Measurements from ENCODE around the gene CAPN13. TPM values are rescaled to one million over a fixed set of nuclear protein-coding genes. Genes with fewer than 3 reads are reported as not detected.

CAPN13 gene
- total RNA-seq, 1 experiment from 2014 or later = not detected

DNA sequence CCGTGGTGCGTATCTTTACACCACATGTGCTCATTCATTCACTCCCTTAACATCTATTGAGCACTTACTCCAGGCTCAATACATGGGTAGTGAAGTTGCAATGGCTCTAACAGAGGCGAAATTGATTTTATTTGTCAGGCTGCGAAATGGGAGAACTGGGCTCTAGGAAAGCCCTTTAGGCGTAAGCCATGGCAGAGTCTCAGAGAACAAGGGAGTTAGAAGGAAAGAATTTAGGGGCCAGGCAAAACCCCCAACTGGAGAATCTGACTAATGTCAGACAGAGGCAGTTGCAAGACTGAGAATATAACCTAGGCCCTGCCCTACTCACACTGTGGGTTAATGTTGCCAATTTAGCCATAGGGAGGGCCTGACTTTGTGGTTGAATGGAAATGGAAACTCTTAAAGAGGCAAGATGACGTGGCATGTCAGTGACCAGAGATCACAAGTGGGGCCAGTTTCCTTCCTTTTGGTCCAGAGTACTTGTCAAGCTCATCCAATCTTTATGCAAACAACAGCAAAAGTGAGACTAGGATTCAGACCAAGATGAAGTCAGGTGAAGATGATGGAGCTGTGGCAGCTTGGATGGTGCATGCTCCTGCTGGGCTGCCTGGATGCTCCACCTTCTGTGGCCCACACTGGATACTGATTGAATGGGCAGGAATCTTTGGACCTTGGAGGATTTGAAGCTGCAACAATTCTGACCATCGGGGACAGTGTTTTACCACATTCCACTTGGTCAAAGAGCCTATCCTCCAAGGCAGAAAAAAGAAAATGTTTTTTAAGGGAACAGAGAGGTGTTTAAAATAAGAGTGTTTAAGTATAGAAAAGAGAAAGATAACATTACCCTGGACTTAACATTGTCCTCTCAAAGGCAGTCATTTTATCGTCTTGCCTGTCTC lies 92.2 kb downstream of the CAPN13 start:
- POLR2A ChIA-PET = no interaction called here
- in situ Hi-C loops (cut with HindIII; ENCODE audit: low pct_unique_long_range_greater_than_20kb, low sequenced_read_pairs) = no loop called here
- no peak for TF ChIP-seq REST (IDR thresholded peaks at IDR 0.05; ENCODE audit: insufficient read depth in 1 of 2, low read depth in 2 of 2, low read length in 1 of 2)
- TF ChIP-seq POLR2AphosphoS5 (IDR thresholded peaks at IDR 0.05; ENCODE audit: low read depth, low read length) = no peak
- TF ChIP-seq, protein P1, sequence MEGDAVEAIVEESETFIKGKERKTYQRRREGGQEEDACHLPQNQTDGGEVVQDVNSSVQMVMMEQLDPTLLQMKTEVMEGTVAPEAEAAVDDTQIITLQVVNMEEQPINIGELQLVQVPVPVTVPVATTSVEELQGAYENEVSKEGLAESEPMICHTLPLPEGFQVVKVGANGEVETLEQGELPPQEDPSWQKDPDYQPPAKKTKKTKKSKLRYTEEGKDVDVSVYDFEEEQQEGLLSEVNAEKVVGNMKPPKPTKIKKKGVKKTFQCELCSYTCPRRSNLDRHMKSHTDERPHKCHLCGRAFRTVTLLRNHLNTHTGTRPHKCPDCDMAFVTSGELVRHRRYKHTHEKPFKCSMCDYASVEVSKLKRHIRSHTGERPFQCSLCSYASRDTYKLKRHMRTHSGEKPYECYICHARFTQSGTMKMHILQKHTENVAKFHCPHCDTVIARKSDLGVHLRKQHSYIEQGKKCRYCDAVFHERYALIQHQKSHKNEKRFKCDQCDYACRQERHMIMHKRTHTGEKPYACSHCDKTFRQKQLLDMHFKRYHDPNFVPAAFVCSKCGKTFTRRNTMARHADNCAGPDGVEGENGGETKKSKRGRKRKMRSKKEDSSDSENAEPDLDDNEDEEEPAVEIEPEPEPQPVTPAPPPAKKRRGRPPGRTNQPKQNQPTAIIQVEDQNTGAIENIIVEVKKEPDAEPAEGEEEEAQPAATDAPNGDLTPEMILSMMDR (IDR thresholded peaks at IDR 0.05) = no peak
- no peak for TF ChIP-seq TCF7L2 (IDR thresholded peaks at IDR 0.05; ENCODE audit: low read depth, low read length)
- no peak for TF ChIP-seq SIN3A (IDR thresholded peaks at IDR 0.05; ENCODE audit: borderline replicate concordance, insufficient read depth, low read depth, low read length)
- ATAC-seq (no peak), DNase-seq (ENCODE audit: low read depth, low spot score) (no peak)
- Histone ChIP-seq H3K9me3 (ENCODE audit: control insufficient read depth, insufficient read depth, low read depth, low read length) (no peaks in the 10 kb centered on the region), H3K4me3 (ENCODE audit: low read depth in 2 of 2, low read length in 2 of 2) (no peak overlapping the region), H3K4me1 (ENCODE audit: control insufficient read depth, insufficient read depth, low read length) (no peaks in the 10 kb centered on the region), H3K36me3 (ENCODE audit: control insufficient read depth, insufficient read depth, low read length) (no peaks in the 10 kb centered on the region), H3K27me3 (ENCODE audit: control insufficient read depth, insufficient read depth, low read length) (0 out of 2 replicates have a peak, but pooled peaks cover 2% of the 10 kb centered on the region), H3K27ac (ENCODE audit: low read length) (no peak overlapping the region)
- CTCF ChIA-PET = interaction anchor here (0.6 kb wide), 2 partner anchors 24 to 743 kb away, joined by 4 to 11 read pairs; no protein-coding TSS in a partner anchor
- BruUV-seq (replicated peaks) = no TSS peak
- intact Hi-C loops (cut with micrococcal nuclease; ENCODE audit: unreplicated experiment) = loop anchor here (1.0 to 5.0 kb wide), 3 partner anchors 147 to 618 kb away; no protein-coding TSS in a partner anchor

DNA sequence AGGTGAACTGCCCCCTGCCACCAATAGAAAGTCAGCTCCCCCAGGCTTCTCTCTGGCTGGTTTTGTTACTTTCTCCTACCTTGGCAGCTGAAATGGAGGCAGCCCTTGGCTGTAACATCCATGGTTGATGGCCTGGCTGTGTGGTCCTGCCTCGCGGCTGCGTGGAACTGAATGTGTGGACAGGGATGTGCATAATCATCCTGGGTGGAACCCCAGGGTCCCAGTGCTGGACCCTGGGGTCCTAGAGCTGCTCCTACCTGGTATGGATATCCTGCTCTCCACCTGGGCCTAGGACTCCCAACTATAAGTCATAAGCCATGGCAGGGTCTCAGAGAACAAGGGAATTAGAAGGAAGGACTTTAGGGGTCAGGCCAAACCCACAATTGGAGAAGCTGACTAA lies 93.5 kb downstream of the CAPN13 start:
- ChIA-PET POLR2A (no interaction called here), CTCF (no interaction called here)
- no peak for DNase-seq (ENCODE audit: low read depth, low spot score)
- Histone ChIP-seq H3K27ac (ENCODE audit: low read length) (no peak overlapping the region), H3K9me3 (ENCODE audit: control insufficient read depth, insufficient read depth, low read depth, low read length) (no peaks in the 10 kb centered on the region), H3K4me1 (ENCODE audit: control insufficient read depth, insufficient read depth, low read length) (no peaks in the 10 kb centered on the region), H3K4me3 (ENCODE audit: low read depth in 2 of 2, low read length in 2 of 2) (no peak overlapping the region), H3K36me3 (ENCODE audit: control insufficient read depth, insufficient read depth, low read length) (no peaks in the 10 kb centered on the region), H3K27me3 (ENCODE audit: control insufficient read depth, insufficient read depth, low read length) (0 out of 2 replicates have a peak, but pooled peaks cover 2% of the 10 kb centered on the region)
- in situ Hi-C loops (cut with HindIII; ENCODE audit: low pct_unique_long_range_greater_than_20kb, low sequenced_read_pairs) = no loop called here
- no peak for ATAC-seq
- intact Hi-C loops (cut with micrococcal nuclease; ENCODE audit: unreplicated experiment) = loop anchor here (1.0 to 5.0 kb wide), 3 partner anchors 149 to 619 kb away; no protein-coding TSS in a partner anchor
- TF ChIP-seq POLR2AphosphoS5 (IDR thresholded peaks at IDR 0.05; ENCODE audit: low read depth, low read length) (no peak), TCF7L2 (IDR thresholded peaks at IDR 0.05; ENCODE audit: low read depth, low read length) (no peak), SIN3A (IDR thresholded peaks at IDR 0.05; ENCODE audit: borderline replicate concordance, insufficient read depth, low read depth, low read length) (no peak), REST (IDR thresholded peaks at IDR 0.05; ENCODE audit: insufficient read depth in 1 of 2, low read depth in 2 of 2, low read length in 1 of 2) (no peak)
- TF ChIP-seq, protein P1 (IDR thresholded peaks at IDR 0.05) = no peak
- BruUV-seq (replicated peaks) = no TSS peak
